Muscle of leg (tissue), 11 donors: ENCODE measurements around the gene TNIK. TPM values are rescaled to one million over a fixed set of nuclear protein-coding genes. Genes with fewer than 3 reads are reported as not detected.

Source experiments
- DNase-seq: peaks from one replicate; pipeline ENCODE4 v3.0.0; 2013
- H3K27ac ChIP-seq: one replicate; pipeline ENCODE4 v1.5.1; 2013; ENCODE audit warnings: mild to moderate bottlenecking, low read length, control low read depth
- H3K27me3 ChIP-seq: one replicate; pipeline ENCODE4 v1.6.1; 2013; ENCODE audit warnings: low read length; ENCODE audit not compliant: control insufficient read depth, insufficient read depth
- H3K36me3 ChIP-seq: one replicate; pipeline ENCODE4 v1.6.1; 2013; ENCODE audit warnings: low read length; ENCODE audit not compliant: control insufficient read depth, insufficient read depth
- H3K4me1 ChIP-seq: one replicate; pipeline ENCODE4 v1.6.1; 2013; ENCODE audit warnings: low read length; ENCODE audit not compliant: control insufficient read depth, insufficient read depth
- H3K4me3 ChIP-seq: one replicate; pipeline ENCODE4 v1.5.1; 2013; ENCODE audit warnings: low read length, control low read depth
- H3K9me3 ChIP-seq: replicated peaks from 2 replicates; pipeline ENCODE4 v1.6.1; 2013; ENCODE audit warnings: low read depth, low read length; ENCODE audit not compliant: control insufficient read depth
- WGBS: methylation state at CpG from one replicate; pipeline ENCODE4 v1.1.5; 2013; ENCODE audit warnings: missing lambda C conversion rate; ENCODE audit not compliant: insufficient coverage; 5-methylcytosine and 5-hydroxymethylcytosine counted together
- polyA plus RNA-seq, 8 donors: library from polyadenylated mRNA; unstranded; fragments of 120-200 nt; gene quantifications; one replicate each; pipeline versions ENCODE4 v1.2.1 to v1.2.3, GENCODE V29; 2013; ENCODE audit warnings: inconsistent platforms in 1 of 8, low replicate concordance in 1 of 8; ENCODE audit not compliant: insufficient read length in 8 of 8, insufficient read depth in 1 of 8
- total RNA-seq: library from RNA; stranded (reverse); fragments of 120-200 nt; gene quantifications from one replicate; pipeline ENCODE4 v1.2.4, GENCODE V29; 2013

TNIK gene
- total and polyA plus RNA-seq, 9 donors, result 26.1 to 46.0 (median 33.6) TPM

DNA sequence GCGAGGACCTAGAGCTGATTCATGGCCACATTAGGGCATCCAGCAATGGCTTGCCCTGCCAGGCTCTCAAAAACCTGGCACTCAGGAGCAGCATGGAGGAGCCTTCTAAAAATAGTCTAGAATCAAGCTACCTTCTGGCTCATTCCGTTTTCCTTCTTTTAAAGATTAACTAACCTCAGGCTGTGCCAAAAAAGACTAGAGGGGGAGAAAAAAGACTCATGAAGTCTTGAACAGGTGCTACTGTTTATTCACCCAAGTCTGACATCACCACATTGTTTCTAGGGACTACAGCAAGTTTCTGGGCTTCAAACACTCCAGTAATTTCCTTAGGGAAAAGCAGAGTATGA lies 125.8 kb downstream of the TNIK start:
- H3K27ac ChIP-seq, result peak overlapping the region; percentile 62
- no peak overlapping the region for H3K4me3 ChIP-seq
- H3K27me3 ChIP-seq, result no peaks in the 10 kb centered on the region
- H3K36me3 ChIP-seq, result no peaks in the 10 kb centered on the region
- H3K9me3 ChIP-seq, result no peaks in the 10 kb centered on the region
- DNase-seq, result peak; percentile 69
- peaks cover 8% of the 10 kb centered on the region for H3K4me1 ChIP-seq
- 92% methylated on average over 1 of the region's 2 CpGs for WGBS

GRCh38 chr3:171333784-171334464 lies 126.3 kb downstream of the TNIK start:
- DNase-seq, result no peak
- no peaks in the 10 kb centered on the region for H3K9me3 ChIP-seq
- H3K36me3 ChIP-seq, result no peaks in the 10 kb centered on the region
- H3K27me3 ChIP-seq, result no peaks in the 10 kb centered on the region
- 87% methylated on average over 6 of the region's 9 CpGs for WGBS
- H3K4me3 ChIP-seq, result no peak overlapping the region
- peaks cover 8% of the 10 kb centered on the region for H3K4me1 ChIP-seq
- H3K27ac ChIP-seq, result peak overlapping the region; percentile 62

- Histone ChIP-seq H3K27ac (no peak overlapping the region), H3K4me3 (no peak overlapping the region), H3K36me3 (no peaks in the 10 kb centered on the region), H3K4me1 (peaks cover 11% of the 10 kb centered on the region), H3K9me3 (no peaks in the 10 kb centered on the region), H3K27me3 (no peaks in the 10 kb centered on the region)
- DNase-seq, result no peak
- no CpG with 5 or more reads among the region's 3 CpGs for WGBS
Observed at GRCh38 chr3:171330938-171331337, 129.3 kb downstream of the TNIK start.

DNA sequence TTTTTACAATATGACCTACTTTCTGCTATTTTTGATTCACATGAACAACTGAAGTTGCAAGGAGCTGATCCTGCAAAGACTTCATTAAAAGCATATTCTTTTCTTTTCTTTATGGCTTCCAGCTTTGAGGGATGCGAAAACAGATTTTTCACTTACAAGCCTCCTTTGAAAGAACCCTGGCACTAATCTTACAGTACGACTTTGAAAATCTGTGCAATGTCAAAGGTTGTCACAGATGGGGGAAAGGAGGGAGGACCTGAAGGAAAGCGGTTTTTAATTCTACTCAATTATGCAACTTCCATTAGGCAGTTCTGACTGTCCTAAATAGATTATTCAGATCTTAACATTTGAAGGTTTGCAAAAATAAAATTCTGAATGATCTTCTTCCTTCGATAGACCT lies 130.5 kb downstream of the TNIK start:
- Histone ChIP-seq H3K27me3 (no peaks in the 10 kb centered on the region), H3K4me1 (peaks cover 14% of the 10 kb centered on the region), H3K9me3 (no peaks in the 10 kb centered on the region), H3K4me3 (no peak overlapping the region), H3K36me3 (no peaks in the 10 kb centered on the region), H3K27ac (no peak overlapping the region)
- no CpG with 5 or more reads among the region's 4 CpGs for WGBS
- no peak for DNase-seq

DNA sequence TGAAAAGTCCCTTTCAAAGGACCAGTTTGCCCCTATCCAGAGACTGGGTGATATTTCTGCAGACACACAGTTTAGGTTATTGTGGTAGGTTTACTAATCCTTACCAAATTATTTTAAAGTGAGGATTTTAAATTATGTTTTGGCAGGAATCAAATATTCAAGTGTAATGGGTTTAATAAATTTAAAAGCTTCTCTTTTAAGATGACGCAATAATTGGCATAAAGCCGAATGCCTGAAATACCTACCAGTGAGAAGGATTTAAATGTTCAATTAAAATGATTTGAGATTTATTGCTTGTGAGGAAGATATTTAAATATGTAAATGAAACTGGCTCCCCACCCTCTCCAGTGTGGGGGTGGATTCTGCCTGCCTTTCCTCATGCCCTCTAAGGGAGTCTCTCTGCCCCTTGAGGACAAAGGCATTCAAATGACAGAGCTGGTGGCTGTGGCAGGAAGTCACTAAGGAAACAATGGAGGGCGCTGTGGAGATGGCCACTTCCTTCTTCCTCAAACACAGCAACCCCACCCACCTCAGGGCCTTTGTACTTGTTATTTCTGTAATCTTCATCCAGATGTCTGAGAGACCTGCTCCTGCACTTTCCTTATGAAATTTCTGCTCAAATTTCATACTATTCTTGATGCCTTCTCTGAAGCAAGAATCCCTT lies 131.7 kb downstream of the TNIK start:
- no peak overlapping the region for H3K27ac ChIP-seq
- no peak for DNase-seq
- WGBS, result 75% methylated on average over 2 of the region's 3 CpGs
- H3K27me3 ChIP-seq, result no peaks in the 10 kb centered on the region
- H3K4me3 ChIP-seq, result no peak overlapping the region
- H3K9me3 ChIP-seq, result no peaks in the 10 kb centered on the region
- no peaks in the 10 kb centered on the region for H3K36me3 ChIP-seq
- H3K4me1 ChIP-seq, result peaks cover 8% of the 10 kb centered on the region

DNA sequence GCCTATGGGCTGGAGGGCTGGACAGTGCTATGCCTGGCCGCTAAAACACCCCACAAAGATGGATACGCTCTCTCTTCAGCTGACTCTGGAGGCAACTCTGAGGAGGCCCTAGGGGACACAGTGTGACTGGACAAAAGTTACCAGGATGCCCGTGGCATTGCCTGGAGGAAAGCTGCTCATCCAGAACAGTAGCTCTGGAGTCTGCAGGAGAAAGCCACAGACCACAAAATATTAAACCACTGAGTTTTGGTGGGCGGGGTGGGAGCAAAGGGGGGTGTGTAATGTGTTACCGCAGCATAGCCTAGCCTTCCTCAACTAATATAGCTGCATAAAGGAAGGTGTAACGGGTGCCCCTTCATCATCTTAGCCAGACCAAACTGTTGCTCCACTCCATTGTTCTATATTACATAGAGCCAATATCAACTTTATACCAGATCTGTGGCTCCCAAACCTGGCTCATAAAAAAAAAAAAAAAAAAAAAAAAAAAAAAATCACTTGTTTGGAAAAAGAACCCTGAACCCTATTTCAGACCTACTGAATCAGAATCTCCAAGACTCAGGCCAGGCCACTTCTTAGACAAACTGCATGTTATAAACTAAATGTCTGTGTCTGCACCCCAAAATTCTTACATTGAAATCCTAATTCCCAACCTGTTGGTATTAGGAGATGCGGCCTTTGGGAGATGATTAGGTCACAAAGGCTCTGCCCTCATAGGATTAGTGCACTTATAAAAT lies 132.6 kb downstream of the TNIK start:
- WGBS, result no CpG with 5 or more reads among the region's 7 CpGs
- Histone ChIP-seq H3K36me3 (no peaks in the 10 kb centered on the region), H3K4me3 (no peak overlapping the region), H3K4me1 (peaks cover 11% of the 10 kb centered on the region), H3K27ac (no peak overlapping the region), H3K27me3 (no peaks in the 10 kb centered on the region), H3K9me3 (no peaks in the 10 kb centered on the region)
- DNase-seq, result no peak

GRCh38 chr3:171326717-171327440 lies 133.3 kb downstream of the TNIK start:
- Histone ChIP-seq H3K4me1 (peaks cover 11% of the 10 kb centered on the region), H3K27ac (no peak overlapping the region), H3K36me3 (no peaks in the 10 kb centered on the region), H3K9me3 (no peaks in the 10 kb centered on the region), H3K4me3 (no peak overlapping the region), H3K27me3 (no peaks in the 10 kb centered on the region)
- WGBS, result 80% methylated on average over 1 of the region's 1 CpG
- no peak for DNase-seq

GRCh38 chr3:171323938-171324536 lies 136.2 kb downstream of the TNIK start:
- peaks cover 17% of the 10 kb centered on the region for H3K4me1 ChIP-seq

GRCh38 chr3:171321559-171322360 lies 138.4 kb downstream of the TNIK start:
- Histone ChIP-seq H3K36me3 (no peaks in the 10 kb centered on the region), H3K4me3 (no peak overlapping the region), H3K9me3 (no peaks in the 10 kb centered on the region), H3K27me3 (no peaks in the 10 kb centered on the region), H3K27ac (peak overlapping the region; percentile 78), H3K4me1 (peaks cover 15% of the 10 kb centered on the region)
- DNase-seq, result no peak
- no CpG with 5 or more reads among the region's 3 CpGs for WGBS

More at GRCh38 chr3:171323938-171324536, 136.2 kb downstream of the TNIK start:
- no CpG with 5 or more reads among the region's 3 CpGs for WGBS
- no peaks in the 10 kb centered on the region for H3K36me3 ChIP-seq
- no peak overlapping the region for H3K4me3 ChIP-seq
- H3K27me3 ChIP-seq, result no peaks in the 10 kb centered on the region
- DNase-seq, result peak; percentile 81
- H3K27ac ChIP-seq, result peak overlapping the region; percentile 94
- no peaks in the 10 kb centered on the region for H3K9me3 ChIP-seq
